Mammary epithelial cell (primary cell): Measurements from ENCODE around the gene LGR4.
"Not testable (repeated sequence)": the region's sequence is repeated elsewhere in the genome, so short reads cannot be mapped to it uniquely, and the experiment has no call there.

Source experiments
- EZH2 ChIP-seq: IDR thresholded peaks from 2 replicates; pipeline ENCODE4 v1.6.1; 2012; ENCODE audit warnings: low read length, inconsistent platforms, borderline replicate concordance
- TF ChIP-seq, protein P1 (sequence below), 2 donors: IDR thresholded peaks in 1 of 2; conservative IDR thresholded peaks in 1 of 2; 2 replicates each; pipeline ENCODE4 v1.5.1; 2011 to 2012; ENCODE audit warnings: inconsistent platforms in 2 of 2, low read length in 2 of 2, mild to moderate bottlenecking in 2 of 2, control low read depth in 1 of 2, low read depth in 1 of 2; ENCODE audit not compliant: insufficient read depth in 1 of 2; ENCODE audit errors: extremely low read depth in 1 of 2

DNA sequence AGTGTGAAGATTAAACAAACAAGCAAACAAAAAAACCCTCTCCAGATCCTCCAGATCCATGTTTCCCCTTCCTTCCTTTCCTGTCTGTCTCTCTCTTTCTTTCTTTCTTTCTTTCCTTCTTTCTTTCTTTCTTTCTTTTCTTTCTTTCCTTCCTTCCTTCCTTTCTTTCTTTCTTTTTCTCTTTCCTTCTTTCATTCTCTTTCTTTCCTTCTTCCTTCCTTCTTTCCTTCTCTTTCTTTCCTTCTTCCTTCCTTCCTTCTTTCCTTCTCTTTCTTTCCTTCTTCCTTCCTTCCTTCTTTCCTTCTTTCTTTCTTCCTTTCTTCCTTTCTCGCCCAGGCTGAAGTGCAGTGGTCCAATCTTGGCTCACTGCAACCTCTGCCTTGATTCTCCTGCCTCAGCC, 44.9 kb upstream of the LGR4 start:
- TF ChIP-seq, protein P1, sequence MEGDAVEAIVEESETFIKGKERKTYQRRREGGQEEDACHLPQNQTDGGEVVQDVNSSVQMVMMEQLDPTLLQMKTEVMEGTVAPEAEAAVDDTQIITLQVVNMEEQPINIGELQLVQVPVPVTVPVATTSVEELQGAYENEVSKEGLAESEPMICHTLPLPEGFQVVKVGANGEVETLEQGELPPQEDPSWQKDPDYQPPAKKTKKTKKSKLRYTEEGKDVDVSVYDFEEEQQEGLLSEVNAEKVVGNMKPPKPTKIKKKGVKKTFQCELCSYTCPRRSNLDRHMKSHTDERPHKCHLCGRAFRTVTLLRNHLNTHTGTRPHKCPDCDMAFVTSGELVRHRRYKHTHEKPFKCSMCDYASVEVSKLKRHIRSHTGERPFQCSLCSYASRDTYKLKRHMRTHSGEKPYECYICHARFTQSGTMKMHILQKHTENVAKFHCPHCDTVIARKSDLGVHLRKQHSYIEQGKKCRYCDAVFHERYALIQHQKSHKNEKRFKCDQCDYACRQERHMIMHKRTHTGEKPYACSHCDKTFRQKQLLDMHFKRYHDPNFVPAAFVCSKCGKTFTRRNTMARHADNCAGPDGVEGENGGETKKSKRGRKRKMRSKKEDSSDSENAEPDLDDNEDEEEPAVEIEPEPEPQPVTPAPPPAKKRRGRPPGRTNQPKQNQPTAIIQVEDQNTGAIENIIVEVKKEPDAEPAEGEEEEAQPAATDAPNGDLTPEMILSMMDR (conservative IDR thresholded peaks at IDR 0.05 in 1 of 2, IDR thresholded peaks at IDR 0.05 in 1 of 2; ENCODE audit: extremely low read depth in 1 of 2, insufficient read depth in 1 of 2, low read depth in 1 of 2, low read length in 2 of 2) = not testable (repeated sequence)
- not testable (repeated sequence) for TF ChIP-seq EZH2
